HEK293 (cell line): Measurements from ENCODE around the gene RWDD1.

ENCODE experiments used
- BCL11A ChIP-seq: fragments of 450-650 bp; formaldehyde crosslinking; IDR thresholded peaks from 2 replicates; pipeline ENCODE4 v1.5.1; 2016; ENCODE audit warnings: low read depth, missing biosample characterization, missing genetic modification characterization
- FEZF1 ChIP-seq: fragments of 450-650 bp; formaldehyde crosslinking; IDR thresholded peaks from 2 replicates; pipeline ENCODE4 v1.5.1; 2016; ENCODE audit warnings: missing biosample characterization, missing genetic modification characterization
- KLF1 ChIP-seq: fragments of 450-650 bp; formaldehyde crosslinking; IDR thresholded peaks from 2 replicates; pipeline ENCODE4 v1.5.1; 2016; ENCODE audit warnings: missing biosample characterization, missing genetic modification characterization
- REST ChIP-seq: fragments of 450-650 bp; formaldehyde crosslinking; IDR thresholded peaks from 2 replicates; pipeline ENCODE4 v1.5.1; 2016; ENCODE audit warnings: missing biosample characterization, missing genetic modification characterization
- SETDB1 ChIP-seq: IDR thresholded peaks from one replicate; pipeline ENCODE4 v1.6.1; 2017; ENCODE audit warnings: mild to moderate bottlenecking, low read length, moderate library complexity, mixed read lengths; ENCODE audit not compliant: insufficient read length
- SP7 ChIP-seq: fragments of 450-650 bp; formaldehyde crosslinking; IDR thresholded peaks from 2 replicates; pipeline ENCODE4 v1.5.1; 2016; ENCODE audit warnings: missing biosample characterization, missing genetic modification characterization
- ZBTB10 ChIP-seq: fragments of 450-650 bp; formaldehyde crosslinking; IDR thresholded peaks from 2 replicates; pipeline ENCODE4 v1.5.1; 2016; ENCODE audit warnings: missing biosample characterization, missing genetic modification characterization
- ZBTB48 ChIP-seq: fragments of 450-650 bp; formaldehyde crosslinking; IDR thresholded peaks from 2 replicates; pipeline ENCODE4 v1.5.1; 2016; ENCODE audit warnings: missing biosample characterization, missing genetic modification characterization
- ZBTB7A ChIP-seq: fragments of 450-650 bp; formaldehyde crosslinking; IDR thresholded peaks from 2 replicates; pipeline ENCODE4 v1.5.1; 2016; ENCODE audit warnings: low read depth, missing biosample characterization, missing genetic modification characterization
- ZFP37 ChIP-seq: fragments of 450-650 bp; formaldehyde crosslinking; IDR thresholded peaks from 2 replicates; pipeline ENCODE4 v1.5.1; 2016; ENCODE audit warnings: missing biosample characterization, missing genetic modification characterization
- ZNF10 ChIP-seq: fragments of 450-650 bp; formaldehyde crosslinking; IDR thresholded peaks from 2 replicates; pipeline ENCODE4 v1.5.1; 2017; ENCODE audit warnings: missing biosample characterization, missing genetic modification characterization
- ZNF157 ChIP-seq: fragments of 450-650 bp; formaldehyde crosslinking; IDR thresholded peaks from 2 replicates; pipeline ENCODE4 v1.5.1; 2016; ENCODE audit warnings: missing biosample characterization, missing genetic modification characterization
- ZNF19 ChIP-seq: fragments of 450-650 bp; formaldehyde crosslinking; IDR thresholded peaks from 2 replicates; pipeline ENCODE4; 2016; ENCODE audit warnings: missing biosample characterization, missing genetic modification characterization, low read depth
- ZNF214 ChIP-seq: fragments of 450-650 bp; formaldehyde crosslinking; IDR thresholded peaks from 2 replicates; pipeline ENCODE4 v1.5.1; 2017; ENCODE audit warnings: missing biosample characterization, mild to moderate bottlenecking, missing genetic modification characterization, borderline replicate concordance
- ZNF280D ChIP-seq: fragments of 450-650 bp; formaldehyde crosslinking; IDR thresholded peaks from 2 replicates; pipeline ENCODE4 v1.5.1; 2016; ENCODE audit warnings: missing biosample characterization, missing genetic modification characterization
- ZNF335 ChIP-seq: fragments of 450-650 bp; formaldehyde crosslinking; conservative IDR thresholded peaks from 2 replicates; pipeline ENCODE4 v1.5.1; 2016; ENCODE audit warnings: missing biosample characterization, missing genetic modification characterization
- ZNF362 ChIP-seq: fragments of 450-650 bp; formaldehyde crosslinking; IDR thresholded peaks from 2 replicates; pipeline ENCODE4 v1.5.1; 2016; ENCODE audit warnings: missing biosample characterization, missing genetic modification characterization
- ZNF514 ChIP-seq: fragments of 450-650 bp; formaldehyde crosslinking; IDR thresholded peaks from 2 replicates; pipeline ENCODE4 v1.5.1; 2016; ENCODE audit warnings: missing biosample characterization, missing genetic modification characterization
- ZNF660 ChIP-seq: fragments of 450-650 bp; IDR thresholded peaks from 2 replicates; pipeline ENCODE4 v1.5.1; 2018; ENCODE audit warnings: missing biosample characterization, mild to moderate bottlenecking, missing genetic modification characterization
- ZNF670 ChIP-seq: fragments of 450-650 bp; formaldehyde crosslinking; IDR thresholded peaks from 2 replicates; pipeline ENCODE4 v1.5.1; 2016; ENCODE audit warnings: missing biosample characterization, missing genetic modification characterization, low read depth
- ZNF777 ChIP-seq: fragments of 450-650 bp; formaldehyde crosslinking; IDR thresholded peaks from 2 replicates; pipeline ENCODE4 v1.5.1; 2017; ENCODE audit warnings: missing biosample characterization, missing genetic modification characterization, borderline replicate concordance

Gene RWDD1

GRCh38 chr6:116616737-116617053, 45.4 kb downstream of the RWDD1 start (continued):
- TF ChIP-seq ZNF777 (tag by site-specific recombination) (0 out of 2 replicates have a peak, but pooled peaks have one; percentile 49), ZNF214 (tag by site-specific recombination) (no peak), SETDB1 (no peak), ZNF19 (tag by site-specific recombination) (no peak), ZBTB48 (tag by site-specific recombination) (peak; percentile 14; the same call in 1 of the 2 replicates), KLF1 (tag by site-specific recombination) (no peak), SP7 (tag by site-specific recombination) (no peak), ZNF157 (tag by site-specific recombination) (no peak), ZNF10 (tag by site-specific recombination) (no peak), ZBTB10 (tag by site-specific recombination) (no peak), FEZF1 (tag by site-specific recombination) (no peak), BCL11A (tag by site-specific recombination) (no peak), ZNF514 (tag by site-specific recombination) (no peak), ZNF660 (tag by site-specific recombination) (no peak), ZNF280D (tag by site-specific recombination) (no peak), ZNF335 (tag by site-specific recombination) (peak; percentile 19; the same call in 1 of the 2 replicates), ZBTB7A (tag by site-specific recombination) (no peak), REST (no peak), ZFP37 (tag by site-specific recombination) (no peak), ZNF670 (no peak), ZNF362 (tag by site-specific recombination) (no peak)
